Gastrocnemius medialis (tissue), 4 donors: Measurements from ENCODE around the gene RHEB. TPM values are rescaled to one million over a fixed set of nuclear protein-coding genes. Genes with fewer than 3 reads are reported as not detected.

Experiments
- ATAC-seq, 2 donors: fragments of 150-250 bp; one replicate each; pipeline ENCODE4 v1.9.1; 2016
- DNase-seq, 2 donors: peaks; one replicate each; pipeline ENCODE4 v3.0.0-alpha.2; 2019
- H3K27ac ChIP-seq, 4 donors: fragments of 200-600 bp; sonication (generic); 1 replicate in 1 of 4; 2 replicates in 3 of 4; pipeline ENCODE4 v1.5.1; 2016 to 2018; ENCODE audit warnings: mild to moderate bottlenecking in 2 of 4, moderate library complexity in 1 of 4
- H3K27me3 ChIP-seq, 3 donors: fragments of 200-600 bp; sonication (generic) in 2 of 3; 1 replicate in 1 of 3; 2 replicates in 2 of 3; pipeline versions ENCODE4 v1.5.1 to v1.6.0; 2016 to 2019; ENCODE audit warnings: mild to moderate bottlenecking in 1 of 3, moderate library complexity in 1 of 3
- H3K36me3 ChIP-seq, 2 donors: fragments of 200-600 bp; sonication (generic) in 1 of 2; one replicate each; pipeline ENCODE4 v1.5.1; 2017 to 2018
- H3K4me1 ChIP-seq, 2 donors: fragments of 200-600 bp; sonication (generic) in 1 of 2; one replicate each; pipeline ENCODE4 v1.5.1; 2016 to 2017; ENCODE audit warnings: mild to moderate bottlenecking in 2 of 2
- H3K4me3 ChIP-seq, 4 donors: fragments of 200-600 bp; sonication (generic) in 3 of 4; 1 replicate in 1 of 4; 2 replicates in 3 of 4; pipeline ENCODE4 v1.5.1; 2016 to 2019; ENCODE audit warnings: mild to moderate bottlenecking in 2 of 4
- H3K9me3 ChIP-seq, 3 donors: fragments of 200-600 bp; sonication (generic) in 2 of 3; 1 replicate in 1 of 3; 2 replicates in 2 of 3; pipeline ENCODE4 v1.5.1; 2016 to 2019
- CTCF ChIP-seq, 5 experiments: fragments of 450-650 bp in 3 of 5; fragments of 200-600 bp in 2 of 5; sonication (generic) in 2 of 5; IDR thresholded peaks in 4 of 5; conservative IDR thresholded peaks in 1 of 5; 1 replicate in 4 of 5; 2 replicates in 1 of 5; pipeline ENCODE4 v1.5.1; 2016 to 2019; ENCODE audit warnings: antibody characterized with exemption in 5 of 5, mild to moderate bottlenecking in 3 of 5, moderate library complexity in 3 of 5
- POLR2A ChIP-seq, 2 donors: fragments of 450-650 bp; IDR thresholded peaks; one replicate each; pipeline ENCODE4 v1.6.1; 2017; ENCODE audit warnings: antibody characterized with exemption in 2 of 2, mild to moderate bottlenecking in 2 of 2, moderate library complexity in 2 of 2
- in situ Hi-C, 4 donors: fragments of 200-750 bp; cut with MboI; loops; one replicate each; pipeline versions ENCODE4 v1.15.0 to v1.8.0; 2017; ENCODE audit warnings: low sequenced_read_pairs in 4 of 4
- intact Hi-C: fragments of 100-400 bp; cut with DNase I; formaldehyde crosslinking; loops from one replicate; pipeline ENCODE4 v1.15.1; 2023; ENCODE audit warnings: low total_unique reads
- total RNA-seq, 4 donors: library from RNA; depleted of rRNA; stranded (reverse); fragments of >200 nt; gene quantifications; one replicate each; pipeline versions ENCODE4 v1.1.0 to v1.2.3, GENCODE V29; 2016

The RHEB gene
- total RNA-seq, 4 donors from 2014 or later = 93.2 to 159 (median 124) TPM

GRCh38 chr7:151513133-151513532 is 6.6 kb downstream of the RHEB start:
- intact Hi-C loops (no loop called here), in situ Hi-C loops (loop anchor here in 1 of 4 donors (10.0 kb wide), 1 partner anchor 48 kb away; no protein-coding TSS in a partner anchor)
- H3K27ac ChIP-seq = peak overlapping the region; percentile 85 to 98 (median 89)

GRCh38 chr7:151512353-151512752 is 7.3 kb downstream of the RHEB start:
- in situ Hi-C loops = loop anchor here in 1 of 4 donors (10.0 kb wide), 1 partner anchor 48 kb away; no protein-coding TSS in a partner anchor
- ATAC-seq (peak; percentile 62 to 77), DNase-seq (no peak)
- Histone ChIP-seq H3K4me1 (peaks cover 90 to 97% of the 10 kb centered on the region in 2 donors), H3K36me3 (no peaks in the 10 kb centered on the region), H3K27ac (peak overlapping the region; percentile 85 to 98 (median 89)), H3K27me3 (no peaks in the 10 kb centered on the region), H3K4me3 (no peak overlapping the region), H3K9me3 (no peaks in the 10 kb centered on the region)
- TF ChIP-seq POLR2A (IDR thresholded peaks at IDR 0.05) (no peak), CTCF (IDR thresholded peaks at IDR 0.05 in 4 of 5, conservative IDR thresholded peaks at IDR 0.05 in 1 of 5) (no peak)
- intact Hi-C loops = no loop called here

More at GRCh38 chr7:151513133-151513532, 6.6 kb downstream of the RHEB start:
- H3K36me3 ChIP-seq = no peaks in the 10 kb centered on the region
- peaks cover 84 to 96% of the 10 kb centered on the region in 2 donors for H3K4me1 ChIP-seq
- ATAC-seq (no peak), DNase-seq (no peak)
- no peaks in the 10 kb centered on the region for H3K27me3 ChIP-seq
- no peaks in the 10 kb centered on the region for H3K9me3 ChIP-seq
- TF ChIP-seq CTCF (IDR thresholded peaks at IDR 0.05 in 4 of 5, conservative IDR thresholded peaks at IDR 0.05 in 1 of 5) (no peak), POLR2A (IDR thresholded peaks at IDR 0.05) (no peak)
- H3K4me3 ChIP-seq = no peak overlapping the region

- H3K27ac ChIP-seq = peak overlapping the region; percentile 85 to 98 (median 89)
- in situ Hi-C loops = loop anchor here in 1 of 4 donors (10.0 kb wide), 1 partner anchor 47 kb away; no protein-coding TSS in a partner anchor
These were observed 7.7 kb downstream of the RHEB start for GRCh38 chr7:151511946-151512345.

GRCh38 chr7:151511270-151511669 is 8.4 kb downstream of the RHEB start:
- TF ChIP-seq CTCF (IDR thresholded peaks at IDR 0.05 in 4 of 5, conservative IDR thresholded peaks at IDR 0.05 in 1 of 5) = no peak
- no peak for TF ChIP-seq POLR2A (IDR thresholded peaks at IDR 0.05)
- no peaks in the 10 kb centered on the region for H3K9me3 ChIP-seq
- peak overlapping the region; percentile 85 to 98 (median 89) for H3K27ac ChIP-seq
- ATAC-seq (no peak), DNase-seq (no peak)
- in situ Hi-C loops (loop anchor here in 1 of 4 donors (10.0 kb wide), 1 partner anchor 46 kb away; no protein-coding TSS in a partner anchor), intact Hi-C loops (no loop called here)
- H3K4me1 ChIP-seq = peaks cover 91 to 98% of the 10 kb centered on the region in 2 donors
- H3K36me3 ChIP-seq = no peaks in the 10 kb centered on the region
- H3K4me3 ChIP-seq = no peak overlapping the region
- H3K27me3 ChIP-seq = no peaks in the 10 kb centered on the region

More at GRCh38 chr7:151511946-151512345, 7.7 kb downstream of the RHEB start:
- H3K9me3 ChIP-seq = no peaks in the 10 kb centered on the region
- H3K36me3 ChIP-seq = no peaks in the 10 kb centered on the region
- no peaks in the 10 kb centered on the region for H3K27me3 ChIP-seq
- H3K4me1 ChIP-seq = peaks cover 90 to 97% of the 10 kb centered on the region in 2 donors
- TF ChIP-seq POLR2A (IDR thresholded peaks at IDR 0.05) = no peak
- TF ChIP-seq CTCF (IDR thresholded peaks at IDR 0.05 in 4 of 5, conservative IDR thresholded peaks at IDR 0.05 in 1 of 5) = no peak
- intact Hi-C loops = no loop called here
- DNase-seq (no peak), ATAC-seq (peak; percentile 55 to 73)
- no peak overlapping the region for H3K4me3 ChIP-seq
